ENCODE results near the gene TAF10. TPM values are rescaled to one million over a fixed set of nuclear protein-coding genes. Genes with fewer than 3 reads are reported as not detected.
A peak's percentile ranks its signal among the peaks of the same experiment; 100 is the strongest.

The TAF10 gene
- total and polyA plus RNA-seq, 8 donors: 44.6 to 127 (median 61.4) TPM

GRCh38 chr11:6617315-6617781 lies 5.3 kb upstream of the TAF10 start:
- peak overlapping the region in 1 of 2 donors; percentile 82 for H3K4me3 ChIP-seq
- DNase-seq: no peak
- ATAC-seq: no peak
- H3K36me3 ChIP-seq: peaks cover 0 to 35% of the 10 kb centered on the region in 2 donors
- H3K27ac ChIP-seq: peak overlapping the region in 1 of 2 donors; percentile 95
- no peaks in the 10 kb centered on the region for H3K27me3 ChIP-seq
- peaks cover 13 to 60% of the 10 kb centered on the region in 2 donors for H3K4me1 ChIP-seq
- no peaks in the 10 kb centered on the region for H3K9me3 ChIP-seq
- no peak for TF ChIP-seq CTCF (IDR thresholded peaks at IDR 0.05)
- intact Hi-C loops (cut with DNase I): no loop called here

- Histone ChIP-seq H3K27ac (peak overlapping the region in 1 of 2 donors; percentile 95), H3K27me3 (no peaks in the 10 kb centered on the region), H3K9me3 (no peaks in the 10 kb centered on the region), H3K36me3 (peaks cover 0 to 35% of the 10 kb centered on the region in 2 donors), H3K4me3 (peak overlapping the region in 1 of 2 donors; percentile 82), H3K4me1 (peaks cover 13 to 60% of the 10 kb centered on the region in 2 donors)
- intact Hi-C loops (cut with DNase I): no loop called here
- DNase-seq (no peak), ATAC-seq (no peak)
- TF ChIP-seq CTCF (IDR thresholded peaks at IDR 0.05): no peak
These were observed 4.7 kb upstream of the TAF10 start for GRCh38 chr11:6616596-6617250.

GRCh38 chr11:6615882-6616585 lies 4.0 kb upstream of the TAF10 start:
- Histone ChIP-seq H3K4me1 (peaks cover 19 to 66% of the 10 kb centered on the region in 2 donors), H3K9me3 (no peaks in the 10 kb centered on the region), H3K4me3 (no peak overlapping the region), H3K27me3 (no peaks in the 10 kb centered on the region), H3K27ac (peak overlapping the region in 1 of 2 donors; percentile 3), H3K36me3 (peaks cover 0 to 39% of the 10 kb centered on the region in 2 donors)
- intact Hi-C loops (cut with DNase I): no loop called here
- DNase-seq (no peak), ATAC-seq (no peak)
- no peak for TF ChIP-seq CTCF (IDR thresholded peaks at IDR 0.05)

- Histone ChIP-seq H3K4me1 (peaks cover 19 to 72% of the 10 kb centered on the region in 2 donors), H3K36me3 (peaks cover 0 to 49% of the 10 kb centered on the region in 2 donors), H3K4me3 (no peak overlapping the region), H3K9me3 (no peaks in the 10 kb centered on the region), H3K27ac (no peak overlapping the region), H3K27me3 (no peaks in the 10 kb centered on the region)
- TF ChIP-seq CTCF (IDR thresholded peaks at IDR 0.05): no peak
- no peak for ATAC-seq
- intact Hi-C loops (cut with DNase I): no loop called here
- no peak for DNase-seq
These were observed 3.0 kb upstream of the TAF10 start for GRCh38 chr11:6615046-6615445.

- intact Hi-C loops (cut with DNase I): no loop called here
- no peak for TF ChIP-seq CTCF (IDR thresholded peaks at IDR 0.05)
- ATAC-seq: no peak
- no peaks in the 10 kb centered on the region for H3K9me3 ChIP-seq
- DNase-seq: no peak
- H3K4me1 ChIP-seq: peaks cover 15 to 72% of the 10 kb centered on the region in 2 donors
- H3K36me3 ChIP-seq: peaks cover 0 to 55% of the 10 kb centered on the region in 2 donors
- H3K27me3 ChIP-seq: no peaks in the 10 kb centered on the region
- H3K27ac ChIP-seq: no peak overlapping the region
- H3K4me3 ChIP-seq: no peak overlapping the region
These were observed 2.4 kb upstream of the TAF10 start for GRCh38 chr11:6614446-6614845.

All from left lung (tissue), 10 donors.